HEK293 (cell line): ENCODE measurements around the gene RANBP10.

Experiments used
- CTCF ChIP-seq: fragments of 450-650 bp; formaldehyde crosslinking; IDR thresholded peaks from 2 replicates; pipeline ENCODE4 v1.5.1; 2016; ENCODE audit warnings: missing biosample characterization, missing genetic modification characterization
- EGR2 ChIP-seq: fragments of 450-650 bp; formaldehyde crosslinking; IDR thresholded peaks from 2 replicates; pipeline ENCODE4 v1.5.1; 2016; ENCODE audit warnings: low read depth, missing biosample characterization, missing genetic modification characterization
- PBX3 ChIP-seq: sonication (generic); formaldehyde crosslinking; IDR thresholded peaks from 2 replicates; pipeline ENCODE4 v1.8.1; 2022; ENCODE audit warnings: mild to moderate bottlenecking, moderate library complexity, missing genetic modification reagents
- ZNF529 ChIP-seq: fragments of 450-650 bp; formaldehyde crosslinking; IDR thresholded peaks from 2 replicates; pipeline ENCODE4 v1.5.1; 2017; ENCODE audit warnings: missing genetic modification characterization, missing biosample characterization; ENCODE audit not compliant: insufficient replicate concordance

GRCh38 chr16:67676939-67677338 lies 129.4 kb downstream of the RANBP10 start:
- TF ChIP-seq CTCF (tag by site-specific recombination), result no peak
- no peak for TF ChIP-seq ZNF529 (tag by site-specific recombination)
- no peak for TF ChIP-seq EGR2 (tag by site-specific recombination)
- TF ChIP-seq PBX3, result no peak
